ENCODE measurements around the gene ZFP1.

The ZFP1 gene

DNA sequence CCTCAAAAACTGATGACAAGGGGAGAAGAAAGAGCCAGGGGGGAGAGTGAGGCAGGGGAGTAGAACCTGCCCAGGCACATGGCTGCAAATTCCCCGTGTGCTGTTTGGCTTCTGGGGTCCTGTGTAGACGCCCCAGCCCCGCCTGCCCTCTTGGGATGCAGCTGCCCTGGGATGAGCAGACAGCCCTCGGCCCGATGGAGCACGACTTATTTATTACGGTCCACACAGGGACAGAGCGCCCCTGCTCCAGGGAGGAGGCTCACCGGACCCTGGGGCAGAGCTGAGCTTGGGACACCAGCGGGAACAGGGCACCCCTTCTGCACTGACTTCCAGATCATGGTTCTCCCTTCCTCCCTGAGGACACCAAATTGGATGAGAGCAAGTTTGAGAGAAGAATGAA lies 40.8 kb upstream of the ZFP1 start:
- Histone ChIP-seq H3K9me3 (ENCODE audit: insufficient read depth, low read depth, low read length) (no peaks in the 10 kb centered on the region), H3K4me3 (ENCODE audit: low read length) (no peak overlapping the region), H3K9ac (ENCODE audit: low read depth, low read length) (no peak overlapping the region), H3K27me3 (ENCODE audit: insufficient read depth, low read length) (no peaks in the 10 kb centered on the region), H3K4me1 (ENCODE audit: insufficient read depth, low read length) (peaks cover 7% of the 10 kb centered on the region; the same call in 1 of the 2 replicates), H3K36me3 (ENCODE audit: insufficient read depth, low read depth, low read length) (peaks cover 16% of the 10 kb centered on the region), H3K27ac (ENCODE audit: low read length) (no peak overlapping the region)

DNA sequence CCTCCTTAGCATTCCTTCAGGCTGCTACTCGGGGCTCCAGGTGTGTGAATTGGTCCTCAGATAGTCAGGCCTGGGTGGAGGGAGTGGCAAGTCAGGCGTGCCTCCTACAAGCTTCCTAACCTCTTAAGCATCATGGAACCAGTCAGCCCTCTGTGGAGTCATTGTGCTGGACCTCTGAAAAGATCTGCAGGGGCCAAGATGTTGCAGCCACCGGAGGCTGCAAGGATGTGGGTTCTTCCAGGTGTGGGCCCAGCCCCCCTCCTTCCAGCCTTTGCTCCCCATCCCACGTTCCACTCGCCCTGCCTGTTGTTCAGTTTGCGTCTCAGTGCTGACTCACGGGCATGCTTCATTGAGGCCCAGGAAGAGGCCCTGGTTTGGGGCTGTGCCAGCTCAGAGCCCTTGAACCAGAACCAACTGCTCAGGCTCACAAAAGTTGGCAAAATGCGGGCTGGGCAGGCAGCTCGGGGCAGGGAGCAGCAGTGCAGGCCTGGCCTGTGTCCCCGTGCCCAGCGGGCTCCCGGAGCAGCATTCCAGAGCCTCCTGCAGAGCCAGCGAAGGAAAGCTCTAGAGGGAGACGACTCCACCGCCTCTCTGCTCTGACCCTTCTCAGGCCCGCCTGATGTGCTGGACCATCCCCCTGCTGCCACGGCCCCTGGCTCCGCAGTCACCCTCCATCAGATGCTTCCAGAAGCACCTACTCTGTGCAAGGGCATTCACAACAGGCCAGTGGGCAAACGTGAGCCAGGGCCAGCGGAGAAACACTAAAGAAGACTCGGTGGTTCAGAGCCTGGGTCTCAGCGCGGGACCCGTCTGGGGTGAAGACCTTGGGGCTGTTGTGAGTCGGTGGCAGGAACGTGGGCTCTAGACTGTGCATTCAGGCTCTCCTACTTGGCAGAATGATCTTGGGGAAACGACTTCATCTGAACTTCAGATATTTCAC lies 39.3 kb upstream of the ZFP1 start:
- no peaks in the 10 kb centered on the region for H3K27me3 ChIP-seq (ENCODE audit: insufficient read depth, low read length)
- H3K27ac ChIP-seq (ENCODE audit: low read length) = no peak overlapping the region
- H3K36me3 ChIP-seq (ENCODE audit: insufficient read depth, low read depth, low read length) = peaks cover 10% of the 10 kb centered on the region
- no peaks in the 10 kb centered on the region for H3K9me3 ChIP-seq (ENCODE audit: insufficient read depth, low read depth, low read length)
- H3K9ac ChIP-seq (ENCODE audit: low read depth, low read length) = no peak overlapping the region
- H3K4me3 ChIP-seq (ENCODE audit: low read length) = no peak overlapping the region
- peaks cover 14% of the 10 kb centered on the region; the same call in 1 of the 2 replicates for H3K4me1 ChIP-seq (ENCODE audit: insufficient read depth, low read length)

DNA sequence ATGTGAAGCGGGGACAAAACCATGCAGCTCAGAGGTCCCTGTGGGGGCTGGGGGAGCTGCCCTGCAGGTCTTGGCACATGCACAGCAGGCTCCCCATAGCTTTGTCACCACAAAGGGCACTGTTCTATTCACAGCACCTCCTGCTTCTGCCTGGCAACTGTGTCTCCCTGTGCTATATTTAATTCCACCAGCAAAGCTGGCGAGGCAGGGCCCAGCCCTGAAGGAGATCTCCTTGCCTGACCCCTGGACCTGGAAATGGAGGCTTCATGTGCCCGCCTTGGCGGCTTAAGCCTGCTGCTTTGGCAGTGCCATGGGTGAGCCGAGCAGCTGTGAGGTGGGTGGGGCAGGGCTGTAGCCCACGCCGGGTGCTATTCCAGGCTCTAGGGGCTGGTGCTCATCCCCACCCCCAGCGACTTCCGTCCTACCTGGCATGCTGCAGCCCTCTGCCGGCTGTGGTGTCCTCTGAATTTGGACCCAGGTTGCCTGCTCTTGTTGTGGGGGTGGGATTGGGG lies 38.5 kb upstream of the ZFP1 start:
- Histone ChIP-seq H3K9me3 (ENCODE audit: insufficient read depth, low read depth, low read length) (no peaks in the 10 kb centered on the region), H3K27ac (ENCODE audit: low read length) (no peak overlapping the region), H3K27me3 (ENCODE audit: insufficient read depth, low read length) (no peaks in the 10 kb centered on the region), H3K4me3 (ENCODE audit: low read length) (no peak overlapping the region), H3K4me1 (ENCODE audit: insufficient read depth, low read length) (peaks cover 14% of the 10 kb centered on the region; the same call in 1 of the 2 replicates), H3K9ac (ENCODE audit: low read depth, low read length) (no peak overlapping the region), H3K36me3 (ENCODE audit: insufficient read depth, low read depth, low read length) (peaks cover 10% of the 10 kb centered on the region)

DNA sequence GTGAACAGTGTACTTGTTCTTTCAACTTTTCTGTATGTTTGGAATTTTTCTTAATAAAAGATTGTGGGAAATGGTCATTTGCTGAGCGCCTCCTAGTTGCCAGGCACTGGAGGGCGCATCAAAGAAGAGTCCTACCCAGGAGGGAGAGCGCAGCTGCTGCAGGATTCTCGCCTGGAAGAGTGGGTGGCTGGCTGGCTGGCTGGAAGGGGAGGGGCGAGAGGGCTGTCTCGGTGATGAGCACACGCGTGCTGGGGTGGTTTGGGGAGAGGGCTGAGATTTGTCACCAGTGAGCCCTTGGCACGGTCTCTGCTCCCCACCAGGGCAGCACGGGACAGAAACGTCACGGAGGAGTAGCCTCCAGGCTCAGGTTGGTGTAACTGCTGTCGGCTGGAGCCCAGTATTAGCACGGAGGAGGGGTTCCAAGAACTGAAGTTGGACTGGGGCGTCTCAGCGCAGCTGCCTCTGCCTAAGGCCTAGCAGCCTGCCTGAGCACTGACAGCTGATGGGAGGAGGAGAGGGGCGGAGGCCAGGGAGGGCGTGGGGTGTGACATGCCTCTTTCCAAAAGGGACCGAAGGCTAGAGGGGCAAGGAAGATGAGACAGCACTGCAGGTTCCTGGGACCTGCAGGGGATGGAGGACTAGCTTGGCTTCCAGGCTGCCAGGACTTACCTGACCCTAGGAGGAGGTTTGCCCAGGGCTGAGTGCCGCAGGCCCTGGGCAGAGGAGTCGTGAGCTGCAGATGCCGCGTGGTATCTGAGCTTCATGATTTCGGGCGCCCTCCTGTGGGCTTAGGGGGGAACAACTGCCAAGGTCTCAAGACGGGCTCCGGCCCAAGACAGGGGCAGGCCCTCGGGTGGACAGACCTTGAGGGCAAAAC lies 37.4 kb upstream of the ZFP1 start:
- peak overlapping the region; percentile 23 for H3K4me3 ChIP-seq (ENCODE audit: low read length)
- no peaks in the 10 kb centered on the region for H3K27me3 ChIP-seq (ENCODE audit: insufficient read depth, low read length)
- H3K9me3 ChIP-seq (ENCODE audit: insufficient read depth, low read depth, low read length) = no peaks in the 10 kb centered on the region
- peaks cover 14% of the 10 kb centered on the region; the same call in 1 of the 2 replicates for H3K4me1 ChIP-seq (ENCODE audit: insufficient read depth, low read length)
- H3K36me3 ChIP-seq (ENCODE audit: insufficient read depth, low read depth, low read length) = peaks cover 10% of the 10 kb centered on the region
- H3K27ac ChIP-seq (ENCODE audit: low read length) = no peak overlapping the region
- H3K9ac ChIP-seq (ENCODE audit: low read depth, low read length) = no peak overlapping the region; the same call in 1 of the 2 replicates

DNA sequence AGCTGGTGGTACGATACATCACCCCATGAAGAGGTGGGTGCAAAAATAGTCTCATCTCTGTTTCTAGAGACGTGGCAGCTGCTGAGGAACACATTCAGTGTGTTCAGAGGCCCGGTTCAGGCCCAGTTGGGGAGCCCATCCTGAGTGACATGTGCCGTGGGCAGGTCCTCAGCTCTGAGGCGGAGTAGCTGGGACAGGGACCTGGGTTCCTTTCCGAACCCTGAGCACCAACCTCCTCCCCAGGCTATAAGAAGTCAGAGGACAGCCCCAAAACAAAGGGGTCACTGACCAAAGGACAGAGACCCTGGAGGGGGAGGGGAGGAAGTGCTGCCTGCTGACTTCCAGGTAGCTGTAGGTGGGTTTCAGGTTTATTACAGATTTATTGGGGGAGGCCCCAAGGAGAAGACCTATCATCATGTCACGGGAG lies 36.8 kb upstream of the ZFP1 start:
- H3K4me3 ChIP-seq (ENCODE audit: low read length) = no peak overlapping the region
- H3K27ac ChIP-seq (ENCODE audit: low read length) = no peak overlapping the region
- no peaks in the 10 kb centered on the region for H3K9me3 ChIP-seq (ENCODE audit: insufficient read depth, low read depth, low read length)
- peaks cover 7% of the 10 kb centered on the region for H3K36me3 ChIP-seq (ENCODE audit: insufficient read depth, low read depth, low read length)
- no peaks in the 10 kb centered on the region for H3K27me3 ChIP-seq (ENCODE audit: insufficient read depth, low read length)
- peaks cover 14% of the 10 kb centered on the region; the same call in 1 of the 2 replicates for H3K4me1 ChIP-seq (ENCODE audit: insufficient read depth, low read length)
- no peak overlapping the region for H3K9ac ChIP-seq (ENCODE audit: low read depth, low read length)

DNA sequence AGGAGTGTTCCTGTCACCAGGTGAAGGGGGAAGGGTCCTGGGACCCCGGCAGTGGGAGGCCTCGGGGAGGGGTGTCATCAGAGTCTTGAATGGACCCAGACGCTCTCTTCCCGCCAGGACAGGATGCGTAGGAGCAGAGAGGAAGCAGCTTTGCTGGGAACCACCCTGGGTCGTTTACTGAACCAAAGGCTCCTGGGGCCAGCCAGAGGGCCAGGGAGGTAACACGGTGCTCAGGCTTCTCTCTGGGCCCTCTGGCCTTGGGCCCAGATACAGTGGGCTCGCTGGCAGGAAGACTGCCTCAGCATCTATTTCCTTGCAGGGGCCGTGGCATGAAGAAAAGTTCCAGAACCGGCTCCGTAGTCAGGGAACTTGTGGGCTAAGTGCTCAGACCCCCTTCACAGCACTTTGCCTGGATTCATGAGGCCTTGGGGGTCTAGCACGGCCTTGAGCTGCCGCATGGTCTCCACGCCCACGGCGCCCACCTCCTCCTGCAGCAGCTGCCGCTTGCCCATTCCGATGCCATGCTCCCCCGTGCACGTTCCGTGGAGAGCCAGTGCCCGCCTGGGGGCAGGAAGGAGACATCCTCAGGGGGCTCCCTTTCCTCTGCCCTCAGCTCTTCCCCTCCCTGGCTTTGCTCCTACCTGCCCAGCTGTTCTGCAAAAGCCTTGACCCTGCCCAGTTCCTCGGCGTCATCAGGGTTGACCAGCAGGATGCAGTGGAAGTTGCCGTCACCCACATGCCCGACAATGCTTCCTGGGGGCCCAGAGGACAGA lies 36.2 kb upstream of the ZFP1 start:
- Histone ChIP-seq H3K36me3 (ENCODE audit: insufficient read depth, low read depth, low read length) (0 out of 2 replicates have a peak, but pooled peaks cover 1% of the 10 kb centered on the region), H3K4me1 (ENCODE audit: insufficient read depth, low read length) (peaks cover 14% of the 10 kb centered on the region; the same call in 1 of the 2 replicates), H3K4me3 (ENCODE audit: low read length) (no peak overlapping the region), H3K27me3 (ENCODE audit: insufficient read depth, low read length) (no peaks in the 10 kb centered on the region), H3K9ac (ENCODE audit: low read depth, low read length) (peak overlapping the region; percentile 34; the same call in 1 of the 2 replicates), H3K9me3 (ENCODE audit: insufficient read depth, low read depth, low read length) (no peaks in the 10 kb centered on the region), H3K27ac (ENCODE audit: low read length) (no peak overlapping the region)

DNA sequence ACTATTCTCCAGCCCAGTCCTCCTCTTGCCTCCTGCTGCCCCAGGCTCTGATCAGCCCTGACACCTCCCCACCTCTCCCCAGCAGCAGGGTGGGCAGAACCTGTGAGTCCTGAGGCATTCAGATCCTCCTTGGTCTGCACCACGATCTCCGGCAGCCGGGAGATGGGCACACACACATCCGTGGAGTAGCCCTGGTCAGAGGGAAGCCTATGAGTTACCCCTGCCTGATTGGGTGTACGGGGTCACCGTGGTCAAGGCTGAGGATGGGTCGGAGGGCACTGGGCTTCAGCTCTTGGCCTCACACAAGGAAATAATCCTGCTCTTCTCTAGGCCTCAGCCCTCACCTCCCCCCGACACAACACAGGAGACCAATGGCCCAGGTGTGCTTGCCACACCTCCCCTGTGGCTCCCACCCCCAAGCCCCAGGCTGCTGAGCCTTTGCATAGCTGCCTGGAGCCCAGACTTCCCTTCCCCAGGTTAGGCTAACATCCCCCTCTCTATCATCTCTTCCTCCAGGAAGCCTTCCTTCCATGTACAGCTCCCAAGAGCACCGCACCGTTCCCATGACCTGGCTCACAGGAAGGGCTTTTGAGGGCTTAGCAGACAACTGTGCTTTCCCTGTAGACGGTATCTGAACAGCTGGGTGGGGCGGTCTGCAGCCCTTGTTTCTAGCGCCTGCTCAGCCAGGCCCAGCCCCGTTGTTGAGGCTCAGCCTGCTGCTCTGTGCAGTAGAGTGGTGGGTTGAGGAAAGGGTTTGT lies 35.4 kb upstream of the ZFP1 start:
- Histone ChIP-seq H3K27me3 (ENCODE audit: insufficient read depth, low read length) (no peaks in the 10 kb centered on the region), H3K36me3 (ENCODE audit: insufficient read depth, low read depth, low read length) (no peaks in the 10 kb centered on the region), H3K9ac (ENCODE audit: low read depth, low read length) (peak overlapping the region; percentile 34; the same call in 1 of the 2 replicates), H3K4me1 (ENCODE audit: insufficient read depth, low read length) (peaks cover 14% of the 10 kb centered on the region; the same call in 1 of the 2 replicates), H3K9me3 (ENCODE audit: insufficient read depth, low read depth, low read length) (no peaks in the 10 kb centered on the region), H3K4me3 (ENCODE audit: low read length) (no peak overlapping the region), H3K27ac (ENCODE audit: low read length) (no peak overlapping the region)

DNA sequence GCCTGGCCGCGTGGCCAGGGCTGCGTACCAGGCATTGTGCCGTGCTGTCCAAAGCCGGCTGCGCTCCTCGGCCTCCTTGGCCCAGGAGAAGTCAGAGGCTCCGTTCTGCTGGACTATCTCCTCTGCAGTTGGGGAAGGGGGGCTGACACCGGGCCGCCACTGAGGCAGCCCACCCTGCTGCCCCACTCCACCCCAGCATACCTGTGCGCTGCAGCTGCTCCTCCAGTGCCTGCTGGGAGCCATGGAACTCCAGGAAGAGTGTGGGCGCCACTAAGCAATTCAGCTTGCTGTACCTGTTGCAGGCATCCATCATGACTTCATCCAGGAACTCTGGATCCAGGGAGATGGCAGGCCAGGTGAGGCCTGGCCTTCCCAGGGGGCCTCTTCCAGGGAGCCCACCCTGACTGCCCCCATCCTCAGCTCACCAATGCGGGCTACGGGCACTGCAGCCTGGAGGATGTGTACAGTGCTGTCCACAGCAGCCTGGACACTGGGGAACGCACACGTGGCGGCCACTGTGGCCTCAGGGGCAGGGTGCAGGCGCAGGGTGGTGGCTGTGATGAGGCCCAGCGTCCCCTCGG lies 34.7 kb upstream of the ZFP1 start:
- Histone ChIP-seq H3K4me3 (ENCODE audit: low read length) (no peak overlapping the region), H3K27ac (ENCODE audit: low read length) (no peak overlapping the region), H3K4me1 (ENCODE audit: insufficient read depth, low read length) (peaks cover 17% of the 10 kb centered on the region; the same call in 1 of the 2 replicates), H3K9ac (ENCODE audit: low read depth, low read length) (no peak overlapping the region), H3K9me3 (ENCODE audit: insufficient read depth, low read depth, low read length) (no peaks in the 10 kb centered on the region), H3K36me3 (ENCODE audit: insufficient read depth, low read depth, low read length) (no peaks in the 10 kb centered on the region), H3K27me3 (ENCODE audit: insufficient read depth, low read length) (no peaks in the 10 kb centered on the region)

DNA sequence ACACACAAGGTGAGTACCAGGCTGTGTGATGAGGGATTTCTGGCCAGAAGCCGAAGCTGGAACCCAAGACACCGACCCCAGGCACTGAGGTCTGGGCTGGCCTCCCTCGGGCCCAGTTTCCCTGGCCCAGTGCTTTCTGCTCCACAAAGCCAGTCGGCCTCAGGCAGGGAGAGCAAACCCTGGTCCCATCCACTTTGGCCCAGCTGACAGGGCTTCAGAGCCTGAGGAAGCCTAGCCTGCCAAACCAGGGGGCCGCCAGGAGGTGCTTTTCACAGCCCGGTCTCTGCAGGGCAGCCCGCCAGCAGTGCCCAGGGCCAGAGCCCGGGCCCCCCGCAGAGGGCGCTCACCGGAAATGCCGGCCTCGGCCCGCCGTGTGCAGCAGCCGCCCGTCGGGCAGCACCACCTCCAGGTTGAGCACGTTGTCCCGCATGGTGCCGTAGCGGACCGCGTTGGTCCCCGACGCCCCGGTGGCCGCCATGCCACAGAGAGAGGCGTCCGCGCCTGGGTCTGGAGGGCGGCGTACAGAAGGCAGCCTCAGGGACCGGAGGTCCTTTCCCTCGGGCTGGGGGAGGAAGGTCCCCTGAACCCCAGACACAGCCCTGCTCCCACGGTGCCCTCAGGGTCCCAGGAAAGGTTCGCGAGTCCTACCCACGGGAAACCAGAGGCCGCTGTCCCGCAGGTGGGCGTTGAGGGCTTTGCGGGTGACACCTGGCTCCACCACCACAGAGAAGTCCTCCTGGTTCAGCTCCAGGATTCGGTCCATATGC lies 34.0 kb upstream of the ZFP1 start:
- H3K27me3 ChIP-seq (ENCODE audit: insufficient read depth, low read length) = no peaks in the 10 kb centered on the region

More for the DNA sequence above, 34.0 kb upstream of the ZFP1 start:
- Histone ChIP-seq H3K4me3 (ENCODE audit: low read length) (no peak overlapping the region), H3K4me1 (ENCODE audit: insufficient read depth, low read length) (peaks cover 22% of the 10 kb centered on the region), H3K9ac (ENCODE audit: low read depth, low read length) (no peak overlapping the region), H3K27ac (ENCODE audit: low read length) (no peak overlapping the region), H3K9me3 (ENCODE audit: insufficient read depth, low read depth, low read length) (no peaks in the 10 kb centered on the region), H3K36me3 (ENCODE audit: insufficient read depth, low read depth, low read length) (no peaks in the 10 kb centered on the region)

Data from iPS-20b (cell line).